Endometrial microvascular endothelial cells (primary cell): Measurements from ENCODE around the gene RTCB. TPM values are rescaled to one million over a fixed set of nuclear protein-coding genes. Genes with fewer than 3 reads are reported as not detected.
"Not testable (repeated sequence)": the region's sequence is repeated elsewhere in the genome, so short reads cannot be mapped to it uniquely, and the experiment has no call there.

Experiments
- in situ Hi-C: cut with HindIII; loops from 2 replicates; pipeline ENCODE4 v1.10.0; 2017; ENCODE audit warnings: low sequenced_read_pairs, low pct_unique_long_range_greater_than_20kb; ENCODE audit errors: inconsistent ontology term
- total RNA-seq: library from RNA; depleted of rRNA; stranded (reverse); fragments of >200 nt; gene quantifications from one replicate; pipeline ENCODE4 v1.2.3, GENCODE V29; 2015; ENCODE audit errors: inconsistent ontology term

The RTCB gene
- total RNA-seq, 1 donor from 2014 or later: 171 TPM

GRCh38 chr22:32404021-32404420 lies 8.0 kb downstream of the RTCB start:
- in situ Hi-C loops: loop anchor here (25.0 kb wide), 1 partner anchor 142 kb away; the partner anchor contains the start of gene SLC5A4

DNA sequence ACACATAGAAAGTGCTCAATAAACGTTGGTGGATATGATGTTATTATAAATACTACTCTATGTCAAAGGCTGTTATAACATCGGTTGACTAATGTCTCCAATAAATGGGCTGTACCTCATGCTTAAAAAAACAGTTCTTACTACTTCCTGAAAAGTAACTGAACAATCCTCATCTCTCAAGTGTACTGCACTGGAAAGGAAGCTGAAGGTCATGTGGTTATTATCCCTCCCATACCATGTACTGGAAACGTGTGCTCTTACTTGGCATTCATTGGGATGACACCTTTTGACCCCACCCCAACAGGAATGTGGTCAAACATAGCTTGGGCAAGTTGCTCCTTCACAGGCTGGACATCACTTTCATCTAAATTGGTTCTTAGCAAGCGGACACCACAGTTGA lies 10.6 kb downstream of the RTCB start:
- in situ Hi-C loops: loop anchor here (25.0 kb wide), 1 partner anchor 139 kb away; the partner anchor contains the start of gene SLC5A4

- in situ Hi-C loops: no loop called here
Observed at GRCh38 chr22:32396746-32397145, 15.3 kb downstream of the RTCB start.

- in situ Hi-C loops: no loop called here
Observed at GRCh38 chr22:32396255-32396654, 15.8 kb downstream of the RTCB start.

GRCh38 chr22:32395107-32395506 lies 16.9 kb downstream of the RTCB start:
- in situ Hi-C loops: no loop called here

- in situ Hi-C loops: no loop called here
Observed at GRCh38 chr22:32389685-32390084, 22.4 kb downstream of the RTCB start.

- in situ Hi-C loops: no loop called here
Observed at GRCh38 chr22:32385681-32386080, 26.4 kb downstream of the RTCB start.

DNA sequence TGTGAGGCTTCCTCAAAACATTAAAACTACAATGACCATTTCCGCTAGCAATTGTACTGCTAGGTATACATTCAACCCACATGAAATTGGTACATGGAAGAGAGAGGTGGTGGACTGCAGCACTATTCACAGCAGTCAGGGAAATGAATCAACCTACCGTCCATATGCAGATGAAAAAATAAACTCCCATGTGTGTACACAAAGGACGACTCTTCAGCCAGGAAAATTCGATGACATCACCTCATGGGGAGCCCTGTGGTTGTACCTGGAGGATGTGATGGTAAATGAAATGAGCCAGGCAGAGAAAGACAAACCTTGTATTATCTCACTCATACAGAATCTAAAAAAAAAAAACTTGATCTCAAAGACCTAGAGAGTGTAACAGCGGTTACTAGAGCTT lies 31.1 kb downstream of the RTCB start:
- in situ Hi-C loops: no loop called here

GRCh38 chr22:32378707-32379272 lies 33.3 kb downstream of the RTCB start:
- in situ Hi-C loops: no loop called here

DNA sequence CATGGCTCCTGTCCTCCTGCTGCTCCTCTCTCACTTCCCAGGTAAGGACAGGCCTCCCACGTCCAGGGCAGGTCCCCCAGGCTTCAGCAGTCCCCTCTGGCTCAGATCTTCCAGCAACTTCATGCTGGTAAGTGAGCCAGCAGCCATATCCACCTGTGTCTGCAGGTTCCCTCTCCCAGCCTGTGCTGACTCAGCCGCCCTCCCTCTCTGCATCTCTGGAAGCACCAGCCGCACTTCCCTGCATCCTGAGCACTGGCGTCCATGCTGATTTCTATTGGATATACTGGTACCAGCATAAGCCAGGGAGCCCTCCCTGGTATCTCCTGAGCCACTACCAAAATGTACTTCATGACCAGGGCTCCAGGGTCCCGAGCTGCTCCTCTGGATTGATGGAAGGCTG lies 35.4 kb downstream of the RTCB start:
- in situ Hi-C loops: no loop called here

DNA sequence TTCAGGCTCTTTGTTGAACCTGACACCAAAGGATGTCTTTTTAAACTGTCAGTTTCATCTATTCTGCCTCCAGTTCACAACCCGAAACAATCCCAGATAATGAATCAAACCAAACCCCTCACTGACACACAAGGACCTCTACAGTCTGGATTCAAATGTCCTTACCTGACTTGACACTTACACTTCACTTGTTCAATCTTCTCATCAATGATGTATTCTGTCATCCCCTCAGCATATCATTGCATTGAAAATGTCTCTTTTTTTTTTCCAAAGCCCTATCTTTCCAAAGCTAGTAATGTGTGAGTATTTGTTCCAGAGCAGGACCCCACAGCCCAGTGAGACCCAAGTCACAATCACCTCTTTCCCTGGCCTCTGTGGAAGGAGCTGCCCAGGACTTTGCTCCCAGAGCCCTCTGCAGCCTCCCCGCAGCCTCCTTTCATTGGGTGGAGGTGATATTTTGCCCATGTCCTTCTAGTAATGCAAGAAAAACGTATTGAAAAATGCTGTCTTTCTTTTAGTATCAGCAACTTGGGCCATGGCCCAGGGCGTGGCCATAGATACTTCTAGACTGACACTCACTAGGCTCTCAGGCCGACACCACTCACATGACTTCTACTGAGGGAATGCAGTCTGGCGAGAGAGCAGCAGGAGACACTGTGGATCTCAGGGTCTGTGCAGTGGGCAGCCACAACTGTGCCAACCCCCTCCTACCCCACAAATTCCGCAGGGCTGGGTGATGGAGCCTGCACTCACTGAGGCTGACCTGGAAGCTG lies 36.2 kb downstream of the RTCB start:
- in situ Hi-C loops: no loop called here

- in situ Hi-C loops: no loop called here
Observed at GRCh38 chr22:32364210-32364609, 47.8 kb downstream of the RTCB start.

GRCh38 chr22:32361257-32361656 lies 50.8 kb downstream of the RTCB start:
- in situ Hi-C loops: no loop called here

GRCh38 chr22:32360096-32360495 lies 52.0 kb downstream of the RTCB start:
- in situ Hi-C loops: not testable (repeated sequence)

DNA sequence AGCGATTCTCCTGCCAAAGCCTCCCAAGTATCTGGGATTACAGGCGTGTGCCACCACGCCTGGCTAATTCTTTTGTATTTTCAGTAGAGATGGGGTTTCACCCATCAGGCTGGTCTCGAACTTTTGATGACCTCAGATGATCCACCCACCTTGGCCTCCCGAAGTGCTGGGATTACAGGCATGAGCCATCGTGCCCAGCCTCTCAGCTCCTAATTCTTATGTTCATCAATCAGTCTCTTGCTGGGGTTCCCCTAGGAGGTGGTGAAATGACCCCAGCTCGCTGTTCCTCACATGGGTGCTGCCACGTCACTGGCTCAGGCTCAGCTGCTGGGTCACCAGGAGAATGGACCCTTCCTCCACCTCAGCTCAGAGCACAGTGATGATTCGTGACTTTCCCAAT lies 54.5 kb downstream of the RTCB start, which contains the start of gene RFPL3:
TSS of gene RFPL3 (plus strand) at position 301 of the 400 bp plus-strand sequence. CDS start 205 bp downstream, outside the sequence.
- in situ Hi-C loops: not testable (repeated sequence)

DNA sequence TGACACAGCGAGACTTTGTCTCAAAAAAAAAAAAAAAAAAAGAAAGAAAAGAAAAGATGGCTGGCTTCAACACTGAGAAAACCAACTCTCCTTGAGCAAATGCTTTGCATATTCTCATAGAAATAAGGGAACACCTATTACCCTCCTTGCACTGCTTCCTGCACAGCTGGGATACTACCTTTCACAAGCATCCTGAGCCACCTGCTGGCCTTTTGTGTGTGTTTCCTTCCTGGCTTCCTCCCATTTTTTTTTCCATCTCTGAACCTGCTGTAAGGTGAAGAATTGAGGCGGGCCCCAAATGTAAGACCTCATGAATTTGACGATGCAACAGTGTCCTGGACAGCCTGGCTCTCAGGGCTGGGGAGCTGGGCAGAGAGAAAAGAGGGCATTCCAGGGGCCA lies 56.3 kb downstream of the RTCB start:
- in situ Hi-C loops: no loop called here

GRCh38 chr22:32354360-32355351 lies 57.4 kb downstream of the RTCB start:
- in situ Hi-C loops: no loop called here

DNA sequence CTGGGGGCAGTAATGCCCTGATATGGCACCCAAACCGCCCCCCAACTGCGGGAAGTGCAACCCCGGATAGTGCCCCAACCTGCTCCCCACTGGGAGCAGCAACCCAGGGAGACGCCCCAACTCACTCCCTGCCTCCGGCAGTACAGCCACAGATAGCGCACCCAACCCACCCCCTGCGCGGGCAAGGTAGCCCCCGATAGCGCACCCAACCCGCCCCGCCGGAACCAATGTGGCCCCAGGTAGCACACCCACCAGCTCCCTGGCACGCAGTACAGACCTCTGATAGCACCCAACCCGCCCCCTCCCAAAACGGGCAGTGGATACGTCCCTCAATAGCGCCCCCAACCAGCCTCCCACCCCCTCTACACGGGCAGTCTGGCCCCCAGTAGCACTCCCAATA lies 58.2 kb downstream of the RTCB start:
- in situ Hi-C loops: no loop called here

DNA sequence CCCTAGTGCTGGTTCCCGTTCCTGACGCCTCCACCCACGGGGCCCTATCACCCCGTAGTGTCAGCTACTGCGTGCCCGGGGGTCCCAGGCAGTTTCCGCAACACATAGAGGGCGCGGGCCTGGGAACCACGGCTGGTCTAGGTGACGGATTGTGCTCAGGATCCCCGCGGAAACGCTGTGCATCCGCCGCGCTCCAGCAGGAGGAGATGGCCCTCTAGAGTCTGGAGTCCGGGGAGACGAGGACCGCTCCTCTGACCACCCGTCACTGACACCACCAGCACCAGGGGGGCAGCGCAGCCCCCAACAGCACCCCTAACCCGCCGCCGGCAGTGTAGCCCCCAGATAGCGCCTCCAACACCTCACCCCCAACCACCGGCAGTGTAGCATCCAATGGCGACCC lies 58.8 kb downstream of the RTCB start:
- in situ Hi-C loops: no loop called here
